Measurements from ENCODE around the gene HERPUD1. TPM values are rescaled to one million over a fixed set of nuclear protein-coding genes. Genes with fewer than 3 reads are reported as not detected.

Gene HERPUD1
- total RNA-seq, 1 donor, result 190 TPM

DNA sequence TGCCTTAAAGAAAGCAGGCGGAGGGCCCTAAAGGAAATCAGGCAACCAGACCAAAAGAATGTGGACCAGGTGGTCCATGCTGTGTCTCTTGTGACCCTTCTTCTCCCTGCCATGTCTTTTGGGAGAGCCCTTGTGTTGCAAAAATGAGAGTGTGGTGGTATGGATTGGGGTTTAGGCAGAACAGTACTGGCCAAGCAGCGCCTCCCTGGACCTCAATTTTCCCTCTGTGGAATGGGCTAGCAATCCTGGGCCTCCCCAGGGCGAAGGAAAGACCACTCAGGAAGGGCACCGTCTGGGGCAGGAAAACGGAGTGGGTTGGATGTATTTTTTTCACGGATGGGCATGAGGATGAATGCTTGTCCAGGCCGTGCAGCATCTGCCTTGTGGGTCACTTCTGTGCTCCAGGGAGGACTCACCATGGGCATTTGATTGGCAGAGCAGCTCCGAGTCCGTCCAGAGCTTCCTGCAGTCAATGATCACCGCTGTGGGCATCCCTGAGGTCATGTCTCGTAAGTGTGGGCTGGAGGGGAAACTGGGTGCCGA is 49.9 kb downstream of the HERPUD1 start:
- Histone ChIP-seq H3K27me3 (ENCODE audit: insufficient read depth, low read length) (no peaks in the 10 kb centered on the region), H2AFZ (ENCODE audit: low read length) (no peak overlapping the region), H3K36me3 (ENCODE audit: insufficient read depth, low read length) (no peaks in the 10 kb centered on the region), H3K9me3 (ENCODE audit: low read depth, low read length) (no peaks in the 10 kb centered on the region), H4K20me1 (ENCODE audit: insufficient read depth, low read length) (no peaks in the 10 kb centered on the region), H3K79me2 (ENCODE audit: insufficient read depth, low read length) (no peaks in the 10 kb centered on the region), H3K4me1 (ENCODE audit: insufficient read depth, low read length) (peaks cover 15% of the 10 kb centered on the region), H3K4me2 (ENCODE audit: insufficient read depth, low read length) (no peak overlapping the region), H3K27ac (ENCODE audit: low read depth, low read length) (no peak overlapping the region), H3K4me3 (ENCODE audit: insufficient read depth, low read length) (no peak overlapping the region)
- TF ChIP-seq, protein P1, sequence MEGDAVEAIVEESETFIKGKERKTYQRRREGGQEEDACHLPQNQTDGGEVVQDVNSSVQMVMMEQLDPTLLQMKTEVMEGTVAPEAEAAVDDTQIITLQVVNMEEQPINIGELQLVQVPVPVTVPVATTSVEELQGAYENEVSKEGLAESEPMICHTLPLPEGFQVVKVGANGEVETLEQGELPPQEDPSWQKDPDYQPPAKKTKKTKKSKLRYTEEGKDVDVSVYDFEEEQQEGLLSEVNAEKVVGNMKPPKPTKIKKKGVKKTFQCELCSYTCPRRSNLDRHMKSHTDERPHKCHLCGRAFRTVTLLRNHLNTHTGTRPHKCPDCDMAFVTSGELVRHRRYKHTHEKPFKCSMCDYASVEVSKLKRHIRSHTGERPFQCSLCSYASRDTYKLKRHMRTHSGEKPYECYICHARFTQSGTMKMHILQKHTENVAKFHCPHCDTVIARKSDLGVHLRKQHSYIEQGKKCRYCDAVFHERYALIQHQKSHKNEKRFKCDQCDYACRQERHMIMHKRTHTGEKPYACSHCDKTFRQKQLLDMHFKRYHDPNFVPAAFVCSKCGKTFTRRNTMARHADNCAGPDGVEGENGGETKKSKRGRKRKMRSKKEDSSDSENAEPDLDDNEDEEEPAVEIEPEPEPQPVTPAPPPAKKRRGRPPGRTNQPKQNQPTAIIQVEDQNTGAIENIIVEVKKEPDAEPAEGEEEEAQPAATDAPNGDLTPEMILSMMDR (IDR thresholded peaks at IDR 0.05; ENCODE audit: extremely low read depth, low read depth, low read length), result no peak
- DNase-seq (ENCODE audit: insufficient read length, low spot score, missing footprints), result no peak

- Histone ChIP-seq H3K27me3 (ENCODE audit: insufficient read depth, low read length) (no peaks in the 10 kb centered on the region), H3K27ac (ENCODE audit: low read depth, low read length) (no peak overlapping the region), H3K4me2 (ENCODE audit: insufficient read depth, low read length) (no peak overlapping the region), H2AFZ (ENCODE audit: low read length) (no peak overlapping the region), H3K4me1 (ENCODE audit: insufficient read depth, low read length) (peaks cover 15% of the 10 kb centered on the region), H3K36me3 (ENCODE audit: insufficient read depth, low read length) (no peaks in the 10 kb centered on the region), H3K79me2 (ENCODE audit: insufficient read depth, low read length) (peaks cover 4% of the 10 kb centered on the region), H3K4me3 (ENCODE audit: insufficient read depth, low read length) (no peak overlapping the region), H4K20me1 (ENCODE audit: insufficient read depth, low read length) (no peaks in the 10 kb centered on the region), H3K9me3 (ENCODE audit: low read depth, low read length) (no peaks in the 10 kb centered on the region)
- TF ChIP-seq, protein P1 (IDR thresholded peaks at IDR 0.05; ENCODE audit: extremely low read depth, low read depth, low read length), result no peak
- DNase-seq (ENCODE audit: insufficient read length, low spot score, missing footprints), result no peak
These were observed 50.8 kb downstream of the HERPUD1 start for GRCh38 chr16:56982695-56983094.

- H3K79me2 ChIP-seq (ENCODE audit: insufficient read depth, low read length), result peaks cover 5% of the 10 kb centered on the region
- no peak overlapping the region for H3K4me3 ChIP-seq (ENCODE audit: insufficient read depth, low read length)
- TF ChIP-seq, protein P1 (IDR thresholded peaks at IDR 0.05; ENCODE audit: extremely low read depth, low read depth, low read length), result no peak
- no peaks in the 10 kb centered on the region for H3K9me3 ChIP-seq (ENCODE audit: low read depth, low read length)
- no peak overlapping the region for H3K27ac ChIP-seq (ENCODE audit: low read depth, low read length)
- peak; percentile 48 for DNase-seq (ENCODE audit: insufficient read length, low spot score, missing footprints)
- H3K36me3 ChIP-seq (ENCODE audit: insufficient read depth, low read length), result no peaks in the 10 kb centered on the region
- H3K27me3 ChIP-seq (ENCODE audit: insufficient read depth, low read length), result no peaks in the 10 kb centered on the region
- no peak overlapping the region for H2AFZ ChIP-seq (ENCODE audit: low read length)
- no peak overlapping the region for H3K4me2 ChIP-seq (ENCODE audit: insufficient read depth, low read length)
- H3K4me1 ChIP-seq (ENCODE audit: insufficient read depth, low read length), result peaks cover 20% of the 10 kb centered on the region
- H4K20me1 ChIP-seq (ENCODE audit: insufficient read depth, low read length), result no peaks in the 10 kb centered on the region
These were observed 51.3 kb downstream of the HERPUD1 start for GRCh38 chr16:56983211-56983751.

DNA sequence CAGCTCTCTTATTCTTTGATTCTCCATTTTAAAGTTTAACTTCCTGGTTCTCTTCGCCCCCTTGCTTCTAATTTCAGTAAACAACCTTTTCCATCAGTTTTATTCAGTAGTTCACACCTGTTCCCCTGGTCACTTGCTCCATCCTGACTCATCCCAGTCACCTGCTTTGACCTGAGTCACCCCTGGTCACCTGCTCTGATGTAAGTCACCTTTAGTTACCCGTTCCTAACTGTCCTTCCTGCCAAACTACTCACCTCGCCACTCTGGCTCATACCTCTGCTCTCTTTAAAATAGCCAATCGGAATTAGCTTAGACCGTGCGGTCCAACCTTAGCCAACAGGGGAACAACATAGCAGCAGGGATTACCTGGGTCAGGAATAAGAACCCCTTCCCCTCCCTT is 52.7 kb downstream of the HERPUD1 start:
- Histone ChIP-seq H3K27ac (ENCODE audit: low read depth, low read length) (no peak overlapping the region), H3K4me1 (ENCODE audit: insufficient read depth, low read length) (peaks cover 30% of the 10 kb centered on the region), H3K36me3 (ENCODE audit: insufficient read depth, low read length) (no peaks in the 10 kb centered on the region), H4K20me1 (ENCODE audit: insufficient read depth, low read length) (no peaks in the 10 kb centered on the region), H3K4me3 (ENCODE audit: insufficient read depth, low read length) (no peak overlapping the region), H3K9me3 (ENCODE audit: low read depth, low read length) (no peaks in the 10 kb centered on the region), H3K4me2 (ENCODE audit: insufficient read depth, low read length) (no peak overlapping the region), H3K79me2 (ENCODE audit: insufficient read depth, low read length) (peaks cover 17% of the 10 kb centered on the region), H3K27me3 (ENCODE audit: insufficient read depth, low read length) (no peaks in the 10 kb centered on the region), H2AFZ (ENCODE audit: low read length) (no peak overlapping the region)
- TF ChIP-seq, protein P1 (IDR thresholded peaks at IDR 0.05; ENCODE audit: extremely low read depth, low read depth, low read length), result no peak
- no peak for DNase-seq (ENCODE audit: insufficient read length, low spot score, missing footprints)

Data from osteoblast (primary cell).